Dendritic cell treated with granulocyte-macrophage colony-stimulating factor and Interleukin-4, amounts not matched to agents 40 ng/mL and 50 ng/mL, for 4 days (primary cell): Measurements from ENCODE around the gene UBE2Q2.

ENCODE experiments used
- H3K27ac Mint-ChIP-seq: one replicate; pipeline ENCODE4 v1.8.0; 2022; ENCODE audit warnings: mild to moderate bottlenecking, mixed read lengths
- H3K27me3 Mint-ChIP-seq: one replicate; pipeline ENCODE4 v1.8.0; 2022; ENCODE audit warnings: mild to moderate bottlenecking, mixed read lengths
- H3K36me3 Mint-ChIP-seq: one replicate; pipeline ENCODE4 v1.8.0; 2022; ENCODE audit warnings: low read depth, mixed read lengths
- H3K4me1 Mint-ChIP-seq: one replicate; pipeline ENCODE4 v1.8.0; 2022; ENCODE audit warnings: low read depth, mixed read lengths
- H3K4me3 Mint-ChIP-seq: one replicate; pipeline ENCODE4 v1.8.0; 2022; ENCODE audit warnings: mild to moderate bottlenecking, moderate library complexity, mixed read lengths
- H3K9me3 Mint-ChIP-seq: one replicate; pipeline ENCODE4 v1.8.0; 2022; ENCODE audit warnings: mixed read lengths
- intact Hi-C: fragments of 100-400 bp; cut with micrococcal nuclease; formaldehyde crosslinking; loops from one replicate; pipeline ENCODE4 v1.15.0; 2022

UBE2Q2 gene

GRCh38 chr15:75929799-75930565 is 86.7 kb downstream of the UBE2Q2 start:
- H3K9me3 Mint-ChIP-seq: no peaks in the 10 kb centered on the region
- H3K36me3 Mint-ChIP-seq: peaks cover 62% of the 10 kb centered on the region
- intact Hi-C loops: no loop called here
- H3K27me3 Mint-ChIP-seq: no peaks in the 10 kb centered on the region
- no peak overlapping the region for H3K27ac Mint-ChIP-seq
- H3K4me1 Mint-ChIP-seq: peaks cover 10% of the 10 kb centered on the region
- H3K4me3 Mint-ChIP-seq: no peak overlapping the region

GRCh38 chr15:75930866-75931265 is 87.6 kb downstream of the UBE2Q2 start:
- intact Hi-C loops: no loop called here
- H3K27ac Mint-ChIP-seq: no peak overlapping the region
- no peak overlapping the region for H3K4me3 Mint-ChIP-seq
- peaks cover 4% of the 10 kb centered on the region for H3K4me1 Mint-ChIP-seq
- H3K36me3 Mint-ChIP-seq: peaks cover 62% of the 10 kb centered on the region
- no peaks in the 10 kb centered on the region for H3K27me3 Mint-ChIP-seq
- no peaks in the 10 kb centered on the region for H3K9me3 Mint-ChIP-seq

GRCh38 chr15:75942464-75942863 is 99.2 kb downstream of the UBE2Q2 start:
- H3K4me1 Mint-ChIP-seq: peaks cover 15% of the 10 kb centered on the region
- H3K27me3 Mint-ChIP-seq: no peaks in the 10 kb centered on the region
- no peak overlapping the region for H3K27ac Mint-ChIP-seq
- no peak overlapping the region for H3K4me3 Mint-ChIP-seq
- no peaks in the 10 kb centered on the region for H3K9me3 Mint-ChIP-seq
- H3K36me3 Mint-ChIP-seq: peaks cover 16% of the 10 kb centered on the region
- intact Hi-C loops: no loop called here

GRCh38 chr15:75943246-75943645 is 100.0 kb downstream of the UBE2Q2 start:
- H3K4me3 Mint-ChIP-seq: no peak overlapping the region
- peaks cover 8% of the 10 kb centered on the region for H3K36me3 Mint-ChIP-seq
- H3K4me1 Mint-ChIP-seq: peaks cover 15% of the 10 kb centered on the region
- intact Hi-C loops: no loop called here
- H3K9me3 Mint-ChIP-seq: no peaks in the 10 kb centered on the region
- no peak overlapping the region for H3K27ac Mint-ChIP-seq
- H3K27me3 Mint-ChIP-seq: no peaks in the 10 kb centered on the region

- Mint-ChIP-seq H3K9me3 (no peaks in the 10 kb centered on the region), H3K36me3 (peaks cover 3% of the 10 kb centered on the region), H3K27me3 (no peaks in the 10 kb centered on the region), H3K27ac (no peak overlapping the region), H3K4me3 (no peak overlapping the region), H3K4me1 (peaks cover 15% of the 10 kb centered on the region)
- intact Hi-C loops: no loop called here
These were observed 100.5 kb downstream of the UBE2Q2 start for GRCh38 chr15:75943713-75944215.

- no peaks in the 10 kb centered on the region for H3K27me3 Mint-ChIP-seq
- H3K36me3 Mint-ChIP-seq: no peaks in the 10 kb centered on the region
- intact Hi-C loops: no loop called here
- no peaks in the 10 kb centered on the region for H3K9me3 Mint-ChIP-seq
- no peak overlapping the region for H3K4me3 Mint-ChIP-seq
- H3K27ac Mint-ChIP-seq: no peak overlapping the region
- H3K4me1 Mint-ChIP-seq: peaks cover 15% of the 10 kb centered on the region
These were observed 102.7 kb downstream of the UBE2Q2 start for GRCh38 chr15:75945953-75946352.

GRCh38 chr15:75947092-75947491 is 103.8 kb downstream of the UBE2Q2 start:
- H3K4me1 Mint-ChIP-seq: peaks cover 15% of the 10 kb centered on the region
- no peaks in the 10 kb centered on the region for H3K36me3 Mint-ChIP-seq

GRCh38 chr15:75948761-75949296 is 105.6 kb downstream of the UBE2Q2 start:
- H3K27me3 Mint-ChIP-seq: no peaks in the 10 kb centered on the region
- no peak overlapping the region for H3K27ac Mint-ChIP-seq
- no peak overlapping the region for H3K4me3 Mint-ChIP-seq
- H3K4me1 Mint-ChIP-seq: peaks cover 21% of the 10 kb centered on the region
- intact Hi-C loops: no loop called here
- no peaks in the 10 kb centered on the region for H3K9me3 Mint-ChIP-seq
- no peaks in the 10 kb centered on the region for H3K36me3 Mint-ChIP-seq

More at GRCh38 chr15:75947092-75947491, 103.8 kb downstream of the UBE2Q2 start:
- Mint-ChIP-seq H3K27ac (no peak overlapping the region), H3K27me3 (no peaks in the 10 kb centered on the region), H3K9me3 (no peaks in the 10 kb centered on the region), H3K4me3 (no peak overlapping the region)
- intact Hi-C loops: no loop called here
